Measurements from ENCODE around the gene MBNL1.

- no peak for TF ChIP-seq CTCF (IDR thresholded peaks at IDR 0.05)
- TF ChIP-seq ZFX (IDR thresholded peaks at IDR 0.05; ENCODE audit: borderline replicate concordance), result no peak
These were observed 231.2 kb downstream of the MBNL1 start for GRCh38 chr3:152499791-152500385.
